HepG2 (cell line): Measurements from ENCODE around the gene ELMOD3. TPM values are rescaled to one million over a fixed set of nuclear protein-coding genes. Genes with fewer than 3 reads are reported as not detected.

Experiments
- ATF5 ChIP-seq: sonication (generic); formaldehyde crosslinking; IDR thresholded peaks from 2 replicates; pipeline ENCODE4 v1.4.0; 2020; ENCODE audit warnings: mild to moderate bottlenecking, low read depth, missing genetic modification reagents
- CC2D1A ChIP-seq: sonication (generic); formaldehyde crosslinking; IDR thresholded peaks from 2 replicates; pipeline ENCODE4 v1.8.1; 2023; ENCODE audit warnings: mild to moderate bottlenecking, missing genetic modification reagents
- CENPBD1 ChIP-seq: sonication (generic); formaldehyde crosslinking; IDR thresholded peaks from 2 replicates; pipeline ENCODE4 v1.8.0; 2022; ENCODE audit warnings: missing genetic modification reagents, low read depth, mild to moderate bottlenecking, borderline replicate concordance
- FOXA1 ChIP-seq, 2 experiments: fragments of 450-650 bp in 1 of 2; sonication (generic) in 1 of 2; formaldehyde crosslinking in 1 of 2; IDR thresholded peaks; 2 replicates each; pipeline versions ENCODE4 v1.4.0 to v1.6.1; 2016 to 2020; ENCODE audit warnings: missing genetic modification reagents in 1 of 2
- HMGA1 ChIP-seq: sonication (generic); formaldehyde crosslinking; conservative IDR thresholded peaks from 2 replicates; pipeline ENCODE4 v1.4.0; 2020; ENCODE audit warnings: missing genetic modification reagents
- HOXD1 ChIP-seq: sonication (generic); formaldehyde crosslinking; IDR thresholded peaks from 2 replicates; pipeline ENCODE4 v1.5.0; 2020; ENCODE audit warnings: missing genetic modification reagents
- LBX2 ChIP-seq: sonication (generic); formaldehyde crosslinking; IDR thresholded peaks from 2 replicates; pipeline ENCODE4 v1.5.0; 2020; ENCODE audit warnings: missing genetic modification reagents, mild to moderate bottlenecking, borderline replicate concordance
- PATZ1 ChIP-seq: sonication (generic); formaldehyde crosslinking; IDR thresholded peaks from 2 replicates; pipeline ENCODE4 v1.4.0; 2020; ENCODE audit warnings: missing genetic modification reagents
- PCBP2 ChIP-seq: fragments of 200-400 bp; formaldehyde crosslinking; optimal IDR thresholded peaks from 2 replicates; pipeline ENCODE3; 2018; ENCODE audit warnings: low read length, low read depth; ENCODE audit not compliant: poor library complexity, severe bottlenecking
- RFX3 ChIP-seq: IDR thresholded peaks from 2 replicates; pipeline ENCODE4 v1.6.1; 2016; ENCODE audit warnings: missing biosample characterization, missing genetic modification reagents
- ZFP37 ChIP-seq: sonication (generic); formaldehyde crosslinking; IDR thresholded peaks from 2 replicates; pipeline ENCODE4 v1.4.0; 2020; ENCODE audit warnings: missing genetic modification reagents, borderline replicate concordance
- ZNF343 ChIP-seq: sonication (generic); formaldehyde crosslinking; IDR thresholded peaks from 2 replicates; pipeline ENCODE4 v1.4.0; 2020; ENCODE audit warnings: mild to moderate bottlenecking, missing genetic modification reagents
- ZNF407 ChIP-seq: sonication (generic); formaldehyde crosslinking; IDR thresholded peaks from one replicate; pipeline ENCODE4 v1.5.1; 2020; ENCODE audit warnings: mild to moderate bottlenecking, missing genetic modification reagents; ENCODE audit errors: not compliant biosample characterization
- ZNF501 ChIP-seq: sonication (generic); formaldehyde crosslinking; IDR thresholded peaks from 2 replicates; pipeline ENCODE4 v1.5.1; 2020; ENCODE audit warnings: mild to moderate bottlenecking, moderate library complexity, missing genetic modification reagents
- polyA plus RNA-seq, 8 experiments: library from polyadenylated mRNA; depleted of rRNA in 3 of 8; stranded (reverse) in 7 of 8; unstranded in 1 of 8; fragments of >200 nt; fragmentation: Illumina TruSeq in 4 of 8; extraction: Trizol in 4 of 8; gene quantifications; 2 replicates each; pipeline versions ENCODE4 v1.2.1 to v1.2.3, GENCODE V29; 2011 to 2016; ENCODE audit warnings: low read depth in 4 of 8, missing spikeins in 1 of 8, mixed read lengths in 1 of 8; ENCODE audit not compliant: insufficient read depth in 1 of 8
- total RNA-seq, 5 experiments: library from RNA; depleted of rRNA; stranded (reverse); fragments of >200 nt; fragmentation: Illumina TruSeq; extraction: Trizol; gene quantifications; 2 replicates each; pipeline ENCODE4 v1.2.3, GENCODE V29; 2016; ENCODE audit warnings: low read depth in 1 of 5

ELMOD3 gene
- total and polyA plus RNA-seq, 2 of the 13 experiments (the other 11 are each of a cell fraction or from before 2014, with no cell fraction given) = 13.3 to 19.5 TPM

- TF ChIP-seq ZNF407 = peak; percentile 41
- TF ChIP-seq FOXA1 (IDR thresholded peaks at IDR 0.05) = no peak
- TF ChIP-seq FOXA1 (CRISPR knock-in tag; IDR thresholded peaks at IDR 0.05) = peak; percentile 37; the same call in 1 of the 2 replicates
- no peak for TF ChIP-seq ZFP37 (CRISPR knock-in tag)
- TF ChIP-seq ZNF501 = no peak; the same call in 1 of the 2 replicates
- no peak for TF ChIP-seq ATF5
- TF ChIP-seq CENPBD1 = no peak
- TF ChIP-seq PCBP2 = no peak
- TF ChIP-seq RFX3 = no peak
- no peak for TF ChIP-seq LBX2 (CRISPR knock-in tag)
- no peak for TF ChIP-seq ZNF343
- no peak for TF ChIP-seq HMGA1
- peak; percentile 67; the same call in 1 of the 2 replicates for TF ChIP-seq PATZ1 (CRISPR knock-in tag)
- 0 out of 2 replicates have a peak, but pooled peaks have one; percentile 9 for TF ChIP-seq HOXD1
- no peak for TF ChIP-seq CC2D1A (CRISPR knock-in tag)
Observed at GRCh38 chr2:85390941-85391669, 36.5 kb downstream of the ELMOD3 start (continued).
